HCT116 (cell line): Measurements from ENCODE around the gene TMEM135. TPM values are rescaled to one million over a fixed set of nuclear protein-coding genes. Genes with fewer than 3 reads are reported as not detected.

Experiments
- ATAC-seq: fragments of 200-7000 bp; cut with Tn5 transposase; 2 replicates; pipeline ENCODE4 v1.9.1; 2020; ENCODE audit warnings: mild to moderate bottlenecking, moderate library complexity
- BruUV-seq: library from RNA; stranded (reverse); fragments of 400-500 nt; replicated peaks from 2 replicates; lab custom pipeline; 2021; lab: Mats Ljungman, UMichigan
- CTCF ChIA-PET: fragments of 300-600 bp; sonication (Branson Sonifier 250); formaldehyde crosslinking; loops from one replicate; lab custom pipeline; 2021; ENCODE audit warnings: antibody characterized with exemption; lab: Charles Lee
- POLR2A ChIA-PET: fragments of 300-600, 350-600 bp; sonication (Branson Sonifier 250); formaldehyde crosslinking; loops from one replicate; lab custom pipeline; 2021; ENCODE audit warnings: antibody characterized with exemption; lab: Charles Lee
- RAD21 ChIA-PET, 2 experiments: fragments of 300-600 bp; sonication (Branson Sonifier 250); formaldehyde crosslinking; loops; one replicate each; lab custom pipeline; 2023; ENCODE audit warnings: low total read pairs in 2 of 2; ENCODE audit not compliant: uncharacterized antibody in 2 of 2, unreplicated experiment in 2 of 2, low non-redundant PET in 1 of 2; lab: Charles Lee
- DNase-seq: peaks from one replicate; pipeline ENCODE4 v3.0.0-alpha.2; 2010; ENCODE audit warnings: low read depth, low spot score
- H2AFZ ChIP-seq: fragments of 200-600 bp; shearing (Covaris generic), sonication (generic); 2 replicates; pipeline ENCODE4 v1.6.1; 2017; ENCODE audit warnings: low read depth, mixed run types, mixed read lengths, antibody characterized with exemption, low read length; ENCODE audit not compliant: poor library complexity, severe bottlenecking
- H3K27ac ChIP-seq: 2 replicates; pipeline ENCODE4 v1.5.1; 2012; ENCODE audit warnings: low read depth, low read length
- H3K27me3 ChIP-seq: fragments of 200-600 bp; sonication (generic); 2 replicates; pipeline ENCODE4 v1.6.1; 2016; ENCODE audit warnings: mixed run types, low read length, mixed read lengths; ENCODE audit not compliant: insufficient read depth
- H3K36me3 ChIP-seq, 2 experiments: fragments of 200-500 bp in 1 of 2; fragments of 200-600 bp in 1 of 2; sonication (Bioruptor generic) in 1 of 2; sonication (generic) in 1 of 2; 2 replicates each; pipeline versions ENCODE4 v1.5.1 to v1.6.1; 2014 to 2016; ENCODE audit warnings: low read length in 2 of 2, inconsistent platforms in 1 of 2, mixed read lengths in 1 of 2, mixed run types in 1 of 2; ENCODE audit not compliant: insufficient read depth in 2 of 2, control insufficient read depth in 1 of 2
- H3K4me1 ChIP-seq, 2 experiments: fragments of 200-600 bp in 1 of 2; sonication (generic) in 1 of 2; 2 replicates each; pipeline versions ENCODE4 v1.5.1 to v1.6.1; 2012 to 2017; ENCODE audit warnings: low read length in 2 of 2, inconsistent platforms in 1 of 2, mild to moderate bottlenecking in 1 of 2, mixed read lengths in 1 of 2, mixed run types in 1 of 2, moderate library complexity in 1 of 2; ENCODE audit not compliant: insufficient read depth in 2 of 2, control insufficient read depth in 1 of 2
- H3K4me2 ChIP-seq: fragments of 200-600 bp; sonication (generic); 2 replicates; pipeline ENCODE4 v1.6.1; 2017; ENCODE audit warnings: mixed run types, low read length, mixed read lengths
- H3K4me3 ChIP-seq, 2 experiments: fragments of 200-600 bp in 1 of 2; sonication (generic) in 1 of 2; replicated peaks in 1 of 2; 2 replicates each; pipeline ENCODE4 v1.5.1; 2011 to 2016; ENCODE audit warnings: low read length in 2 of 2, control low read depth in 1 of 2, low read depth in 1 of 2, mild to moderate bottlenecking in 1 of 2, mixed read lengths in 1 of 2, mixed run types in 1 of 2
- H3K79me2 ChIP-seq: fragments of 200-600 bp; sonication (generic); 2 replicates; pipeline ENCODE4 v1.6.1; 2017; ENCODE audit warnings: mild to moderate bottlenecking, mixed run types, low read length, moderate library complexity, mixed read lengths; ENCODE audit not compliant: insufficient read depth
- H3K9ac ChIP-seq: fragments of 200-600 bp; sonication (generic); 2 replicates; pipeline ENCODE4 v1.6.1; 2016; ENCODE audit warnings: low read length, mixed read lengths
- H3K9me2 ChIP-seq: fragments of 200-600 bp; sonication (generic), shearing (Covaris generic); 2 replicates; pipeline ENCODE4 v1.6.1; 2017; ENCODE audit warnings: mixed run types, mild to moderate bottlenecking, moderate library complexity; ENCODE audit not compliant: insufficient read depth
- H3K9me3 ChIP-seq, 2 experiments: fragments of 200-500 bp in 1 of 2; fragments of 200-600 bp in 1 of 2; sonication (Bioruptor generic) in 1 of 2; sonication (generic) in 1 of 2; 2 replicates each; pipeline ENCODE4 v1.6.1; 2014 to 2017; ENCODE audit warnings: low read length in 2 of 2, mixed read lengths in 2 of 2, inconsistent platforms in 1 of 2, low read depth in 1 of 2, mild to moderate bottlenecking in 1 of 2, mixed run types in 1 of 2, moderate library complexity in 1 of 2; ENCODE audit not compliant: control insufficient read depth in 1 of 2, insufficient read depth in 1 of 2
- H4K20me1 ChIP-seq: fragments of 200-600 bp; sonication (generic), shearing (Covaris generic); 2 replicates; pipeline ENCODE4 v1.6.1; 2017; ENCODE audit warnings: mixed run types, mild to moderate bottlenecking, moderate library complexity; ENCODE audit not compliant: insufficient read depth
- CBX3 ChIP-seq: IDR thresholded peaks from 2 replicates; pipeline ENCODE4 v1.6.1; 2012; ENCODE audit warnings: low read depth
- CEBPB ChIP-seq: IDR thresholded peaks from 2 replicates; pipeline ENCODE4 v1.6.1; 2012; ENCODE audit warnings: low read depth
- EGR1 ChIP-seq: IDR thresholded peaks from 2 replicates; pipeline ENCODE4 v1.6.1; 2012; ENCODE audit warnings: low read depth
- ELF1 ChIP-seq: IDR thresholded peaks from 2 replicates; pipeline ENCODE4 v1.6.1; 2012; ENCODE audit warnings: low read depth, borderline replicate concordance
- EZH2 ChIP-seq: fragments of 200-600 bp; sonication (generic); IDR thresholded peaks from 2 replicates; pipeline ENCODE4 v1.6.1; 2017; ENCODE audit warnings: antibody characterized with exemption, mixed run types
- EZH2phosphoT487 ChIP-seq: fragments of 200-600 bp; IDR thresholded peaks from 2 replicates; pipeline ENCODE4 v1.6.1; 2018; ENCODE audit warnings: antibody characterized with exemption, borderline replicate concordance
- JUND ChIP-seq: IDR thresholded peaks from 2 replicates; pipeline ENCODE4 v1.6.1; 2012
- MAX ChIP-seq: IDR thresholded peaks from 2 replicates; pipeline ENCODE4 v1.6.1; 2012
- POLR2AphosphoS5 ChIP-seq: IDR thresholded peaks from 2 replicates; pipeline ENCODE4 v1.6.1; 2011; ENCODE audit warnings: mild to moderate bottlenecking, low read depth, low read length, moderate library complexity
- RAD21 ChIP-seq: IDR thresholded peaks from 2 replicates; pipeline ENCODE4 v1.6.1; 2012; ENCODE audit warnings: low read depth, mild to moderate bottlenecking
- REST ChIP-seq: IDR thresholded peaks from 2 replicates; pipeline ENCODE4 v1.6.1; 2012; ENCODE audit warnings: low read depth
- SIN3A ChIP-seq: IDR thresholded peaks from 2 replicates; pipeline ENCODE4 v1.6.1; 2012; ENCODE audit warnings: low read depth
- SP1 ChIP-seq: IDR thresholded peaks from 2 replicates; pipeline ENCODE4 v1.6.1; 2012; ENCODE audit warnings: low read depth
- SRF ChIP-seq: IDR thresholded peaks from 2 replicates; pipeline ENCODE4 v1.6.1; 2012; ENCODE audit warnings: low read depth
- TCF7L2 ChIP-seq: IDR thresholded peaks from 2 replicates; pipeline ENCODE4 v1.7.0; 2011; ENCODE audit warnings: borderline replicate concordance, inconsistent platforms; ENCODE audit not compliant: insufficient read depth, insufficient read length; ENCODE audit errors: extremely low read depth
- YY1 ChIP-seq: IDR thresholded peaks from 2 replicates; pipeline ENCODE4 v1.6.1; 2011; ENCODE audit warnings: low read length, low read depth, moderate library complexity, mild to moderate bottlenecking; ENCODE audit not compliant: insufficient replicate concordance; ENCODE audit errors: extremely low read depth
- ZFX ChIP-seq: fragments of 450-650 bp; IDR thresholded peaks from 2 replicates; pipeline ENCODE4 v1.6.1; 2017
- ZNF274 ChIP-seq: fragments of 200-500 bp; sonication (Bioruptor generic); IDR thresholded peaks from 2 replicates; pipeline ENCODE4 v1.6.1; 2014; ENCODE audit warnings: mild to moderate bottlenecking, low read depth, low read length, inconsistent platforms
- intact Hi-C: fragments of 100-400 bp; cut with micrococcal nuclease; formaldehyde crosslinking; loops from 2 replicates; pipeline ENCODE4 v1.10.0; 2022
- total RNA-seq: library from RNA; stranded (reverse); gene quantifications from one replicate; pipeline ENCODE4 v1.2.1, GENCODE V29; 2021; ENCODE audit not compliant: unreplicated experiment

TMEM135 gene
- total RNA-seq, 1 experiment from 2014 or later = 50.6 TPM

GRCh38 chr11:87144252-87144651, 106.5 kb downstream of the TMEM135 start:
- H3K27me3 ChIP-seq = no peaks in the 10 kb centered on the region
- no peak overlapping the region for H2AFZ ChIP-seq
- ChIA-PET POLR2A (no interaction called here), CTCF (no interaction called here), RAD21 (no interaction called here)
- DNase-seq (no peak), ATAC-seq (no peak)
- no peaks in the 10 kb centered on the region for H3K9me3 ChIP-seq
- no peaks in the 10 kb centered on the region for H4K20me1 ChIP-seq
- peaks cover 8% of the 10 kb centered on the region; the same call in 1 of the 2 replicates for H3K79me2 ChIP-seq
- H3K4me3 ChIP-seq = no peak overlapping the region
- H3K4me2 ChIP-seq = no peak overlapping the region
- no peaks in the 10 kb centered on the region for H3K9me2 ChIP-seq
- no peaks in the 10 kb centered on the region for H3K36me3 ChIP-seq
- H3K27ac ChIP-seq = no peak overlapping the region
- H3K9ac ChIP-seq = no peak overlapping the region
- peaks cover 0 to 2% of the 10 kb centered on the region in 2 experiments; a peak in 1 of 4 replicates for H3K4me1 ChIP-seq
- TF ChIP-seq YY1 = no peak
- intact Hi-C loops = no loop called here
- no TSS peak for BruUV-seq

- Histone ChIP-seq H3K4me3 (no peak overlapping the region), H3K79me2 (peaks cover 8% of the 10 kb centered on the region; the same call in 1 of the 2 replicates), H3K4me2 (no peak overlapping the region), H3K4me1 (peaks cover 0 to 2% of the 10 kb centered on the region in 2 experiments; a peak in 1 of 4 replicates), H3K9me3 (no peaks in the 10 kb centered on the region), H3K27ac (no peak overlapping the region), H2AFZ (no peak overlapping the region), H3K9me2 (no peaks in the 10 kb centered on the region), H3K27me3 (no peaks in the 10 kb centered on the region), H3K9ac (no peak overlapping the region), H3K36me3 (no peaks in the 10 kb centered on the region), H4K20me1 (no peaks in the 10 kb centered on the region)
- DNase-seq (no peak), ATAC-seq (no peak)
- no TSS peak for BruUV-seq
- ChIA-PET POLR2A (no interaction called here), CTCF (no interaction called here), RAD21 (no interaction called here)
- intact Hi-C loops = no loop called here
- TF ChIP-seq EZH2 = no peak
- TF ChIP-seq TCF7L2 = no peak
- TF ChIP-seq REST = no peak
- TF ChIP-seq ELF1 = no peak
- TF ChIP-seq SIN3A = no peak
- TF ChIP-seq CBX3 = no peak
- TF ChIP-seq ZFX = no peak
- no peak for TF ChIP-seq EZH2phosphoT487
- TF ChIP-seq JUND = no peak
- TF ChIP-seq CEBPB = no peak
- TF ChIP-seq ZNF274 = no peak
- no peak for TF ChIP-seq SRF
- TF ChIP-seq POLR2AphosphoS5 = no peak
- no peak for TF ChIP-seq YY1
- no peak for TF ChIP-seq RAD21
- TF ChIP-seq MAX = no peak
- TF ChIP-seq EGR1 = no peak
- TF ChIP-seq SP1 = no peak
These were observed 111.0 kb downstream of the TMEM135 start for GRCh38 chr11:87148749-87149148.
